Left lung (tissue), 10 donors: ENCODE results near the gene RSU1. TPM values are rescaled to one million over a fixed set of nuclear protein-coding genes. Genes with fewer than 3 reads are reported as not detected.

Experiments
- ATAC-seq: fragments of 200-7000 bp; cut with Tn5 transposase; one replicate; pipeline ENCODE4 v1.9.1; 2020; ENCODE audit warnings: moderate library complexity
- DNase-seq, 4 donors: peaks; one replicate each; pipeline ENCODE4 v3.0.0-alpha.2; 2013 to 2020
- H3K27ac ChIP-seq, 2 donors: fragments of 200-600 bp; sonication (generic) in 1 of 2; one replicate each; pipeline versions ENCODE4 v1.5.0 to v1.8.0; 2020 to 2021
- H3K27me3 ChIP-seq, 2 donors: fragments of 200-600 bp; sonication (generic) in 1 of 2; one replicate each; pipeline versions ENCODE4 v1.5.0 to v1.8.0; 2020 to 2021
- H3K36me3 ChIP-seq, 2 donors: fragments of 200-600 bp; sonication (generic) in 1 of 2; one replicate each; pipeline versions ENCODE4 v1.5.0 to v1.8.0; 2020 to 2021
- H3K4me1 ChIP-seq, 2 donors: fragments of 200-600 bp; one replicate each; pipeline ENCODE4 v1.8.0; 2021
- H3K4me3 ChIP-seq, 2 donors: fragments of 200-600 bp; sonication (generic) in 1 of 2; one replicate each; pipeline versions ENCODE4 v1.5.0 to v1.8.0; 2020 to 2021; ENCODE audit warnings: mild to moderate bottlenecking in 1 of 2
- H3K9me3 ChIP-seq, 2 donors: fragments of 200-600 bp; sonication (generic) in 1 of 2; one replicate each; pipeline versions ENCODE4 v1.5.0 to v1.8.0; 2020 to 2021
- intact Hi-C, 2 donors: fragments of 100-400 bp; cut with DNase I; formaldehyde crosslinking; loops; one replicate each; pipeline versions ENCODE4 v1.11.2 to v1.14.2; 2022
- polyA plus RNA-seq, 6 donors: library from polyadenylated mRNA; unstranded; fragments of 120-200 nt; gene quantifications; one replicate each; pipeline ENCODE4 v1.2.1, GENCODE V29; 2013; ENCODE audit not compliant: insufficient read length in 6 of 6
- total RNA-seq, 2 donors: library from RNA; stranded (reverse); fragmentation: NEBNext Ultra II Directional; extraction: Animal tissue kit (Norgen Biotek cat#: 25700); gene quantifications; one replicate each; pipeline ENCODE4 v1.2.1, GENCODE V29; 2021
- TF ChIP-seq, protein P1 (sequence below), 2 donors: fragments of 200-600 bp; sonication (generic) in 1 of 2; IDR thresholded peaks; one replicate each; pipeline versions ENCODE4 v1.5.0 to v1.8.0; 2021; ENCODE audit warnings: antibody characterized with exemption in 2 of 2
- donor health status: DM: no; HTN: yes; CAD: no.
- donor health status: DM: no; HTN: no; CAD: no.

The RSU1 gene
- total and polyA plus RNA-seq, 8 donors, result 68.1 to 114 (median 85.3) TPM

DNA sequence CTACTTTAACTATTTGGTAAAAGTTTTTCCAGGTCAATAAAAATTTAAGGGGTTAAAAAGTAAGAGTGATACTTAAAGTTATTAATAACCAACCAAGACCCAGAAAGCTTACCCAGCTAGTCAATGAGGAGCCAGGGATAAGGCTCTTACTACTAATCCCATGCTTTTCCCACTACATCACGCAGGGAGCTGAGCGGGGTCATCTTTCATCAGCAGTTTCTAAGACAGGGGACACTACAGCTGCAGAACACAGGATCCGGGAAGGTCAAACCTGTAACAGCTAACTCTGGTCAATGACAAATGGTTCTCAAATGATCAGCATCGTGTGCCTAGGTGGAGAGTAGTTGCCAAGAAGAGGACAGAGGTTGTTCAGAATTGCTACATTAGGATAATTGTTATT, 65.1 kb downstream of the RSU1 start:
- DNase-seq (no peak), ATAC-seq (no peak)
- intact Hi-C loops, result no loop called here
- Histone ChIP-seq H3K27me3 (no peaks in the 10 kb centered on the region), H3K4me1 (no peaks in the 10 kb centered on the region), H3K4me3 (no peak overlapping the region), H3K9me3 (no peaks in the 10 kb centered on the region), H3K36me3 (peaks cover 0 to 64% of the 10 kb centered on the region in 2 donors), H3K27ac (no peak overlapping the region)
- TF ChIP-seq, protein P1, sequence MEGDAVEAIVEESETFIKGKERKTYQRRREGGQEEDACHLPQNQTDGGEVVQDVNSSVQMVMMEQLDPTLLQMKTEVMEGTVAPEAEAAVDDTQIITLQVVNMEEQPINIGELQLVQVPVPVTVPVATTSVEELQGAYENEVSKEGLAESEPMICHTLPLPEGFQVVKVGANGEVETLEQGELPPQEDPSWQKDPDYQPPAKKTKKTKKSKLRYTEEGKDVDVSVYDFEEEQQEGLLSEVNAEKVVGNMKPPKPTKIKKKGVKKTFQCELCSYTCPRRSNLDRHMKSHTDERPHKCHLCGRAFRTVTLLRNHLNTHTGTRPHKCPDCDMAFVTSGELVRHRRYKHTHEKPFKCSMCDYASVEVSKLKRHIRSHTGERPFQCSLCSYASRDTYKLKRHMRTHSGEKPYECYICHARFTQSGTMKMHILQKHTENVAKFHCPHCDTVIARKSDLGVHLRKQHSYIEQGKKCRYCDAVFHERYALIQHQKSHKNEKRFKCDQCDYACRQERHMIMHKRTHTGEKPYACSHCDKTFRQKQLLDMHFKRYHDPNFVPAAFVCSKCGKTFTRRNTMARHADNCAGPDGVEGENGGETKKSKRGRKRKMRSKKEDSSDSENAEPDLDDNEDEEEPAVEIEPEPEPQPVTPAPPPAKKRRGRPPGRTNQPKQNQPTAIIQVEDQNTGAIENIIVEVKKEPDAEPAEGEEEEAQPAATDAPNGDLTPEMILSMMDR (IDR thresholded peaks at IDR 0.05), result no peak

DNA sequence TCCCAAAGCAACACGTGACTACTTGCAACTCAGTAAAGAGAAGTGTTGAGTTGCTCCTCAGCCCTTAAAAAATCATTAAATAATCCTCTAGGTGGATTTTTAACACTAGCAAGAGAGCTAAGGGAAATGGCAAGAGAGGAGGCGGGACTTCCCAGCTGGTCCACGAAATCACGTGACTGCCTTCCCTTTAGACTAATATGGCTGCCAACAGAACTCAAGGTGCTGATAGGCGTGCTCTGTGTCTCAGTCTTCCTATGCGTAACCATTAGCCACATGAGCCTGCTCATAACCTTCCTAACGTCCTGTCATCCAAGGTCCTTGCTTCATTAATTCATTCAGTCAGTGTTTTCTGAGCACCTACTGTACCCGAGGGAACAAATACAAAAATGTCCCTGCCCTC, 66.0 kb downstream of the RSU1 start:
- TF ChIP-seq, protein P1 (IDR thresholded peaks at IDR 0.05), result no peak
- H3K36me3 ChIP-seq, result peaks cover 0 to 64% of the 10 kb centered on the region in 2 donors
- no peaks in the 10 kb centered on the region for H3K4me1 ChIP-seq
- H3K27ac ChIP-seq, result no peak overlapping the region
- no peaks in the 10 kb centered on the region for H3K27me3 ChIP-seq
- ATAC-seq (no peak), DNase-seq (no peak)
- intact Hi-C loops, result no loop called here
- no peaks in the 10 kb centered on the region for H3K9me3 ChIP-seq
- H3K4me3 ChIP-seq, result no peak overlapping the region

DNA sequence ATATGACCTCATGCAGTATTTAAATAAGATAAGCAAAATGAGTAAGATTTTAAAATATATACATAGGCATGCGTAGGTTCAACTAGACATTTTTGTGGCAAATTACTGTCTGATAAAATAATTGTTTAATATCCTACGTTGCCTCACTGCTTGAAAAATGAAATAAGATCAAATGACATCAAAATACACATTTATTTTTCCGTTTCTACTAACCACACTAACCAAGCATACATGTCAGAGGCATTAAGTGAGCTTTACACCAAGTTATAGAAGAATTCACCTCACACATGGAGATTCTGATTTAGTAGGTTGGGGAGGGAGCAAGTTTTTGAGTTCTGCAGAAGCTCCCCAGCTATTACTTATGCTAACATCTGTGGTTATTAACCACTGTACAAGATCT, 66.8 kb downstream of the RSU1 start:
- DNase-seq (no peak), ATAC-seq (no peak)
- TF ChIP-seq, protein P1 (IDR thresholded peaks at IDR 0.05), result no peak
- Histone ChIP-seq H3K9me3 (no peaks in the 10 kb centered on the region), H3K27me3 (no peaks in the 10 kb centered on the region), H3K4me3 (no peak overlapping the region), H3K4me1 (no peaks in the 10 kb centered on the region), H3K27ac (no peak overlapping the region), H3K36me3 (peaks cover 0 to 64% of the 10 kb centered on the region in 2 donors)
- intact Hi-C loops, result no loop called here

DNA sequence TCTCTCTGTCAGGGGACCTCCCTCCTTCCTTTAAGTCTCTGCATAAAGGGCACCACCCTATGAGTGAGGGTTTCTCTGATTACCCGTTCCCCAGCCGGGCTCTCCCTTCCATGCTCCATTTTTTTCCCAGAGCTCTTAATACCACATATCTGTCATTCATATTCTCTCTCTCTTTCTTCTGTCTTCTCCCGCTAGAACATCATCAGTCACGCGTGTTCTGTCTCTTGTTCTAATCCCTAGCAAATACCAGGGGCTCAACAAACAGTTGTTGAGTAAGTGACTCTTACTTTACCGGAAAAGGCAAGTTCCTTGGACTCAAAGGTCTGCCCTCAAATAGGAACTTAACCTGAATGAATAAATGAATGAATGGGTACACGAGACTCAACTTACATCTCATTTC, 68.5 kb downstream of the RSU1 start:
- no peak overlapping the region for H3K27ac ChIP-seq
- no peak for DNase-seq
- peaks cover 0 to 60% of the 10 kb centered on the region in 2 donors for H3K36me3 ChIP-seq
- no peaks in the 10 kb centered on the region for H3K9me3 ChIP-seq
- H3K4me1 ChIP-seq, result no peaks in the 10 kb centered on the region
- H3K27me3 ChIP-seq, result no peaks in the 10 kb centered on the region
- H3K4me3 ChIP-seq, result no peak overlapping the region
- TF ChIP-seq, protein P1 (IDR thresholded peaks at IDR 0.05), result no peak
- intact Hi-C loops, result no loop called here
- ATAC-seq, result no peak

DNA sequence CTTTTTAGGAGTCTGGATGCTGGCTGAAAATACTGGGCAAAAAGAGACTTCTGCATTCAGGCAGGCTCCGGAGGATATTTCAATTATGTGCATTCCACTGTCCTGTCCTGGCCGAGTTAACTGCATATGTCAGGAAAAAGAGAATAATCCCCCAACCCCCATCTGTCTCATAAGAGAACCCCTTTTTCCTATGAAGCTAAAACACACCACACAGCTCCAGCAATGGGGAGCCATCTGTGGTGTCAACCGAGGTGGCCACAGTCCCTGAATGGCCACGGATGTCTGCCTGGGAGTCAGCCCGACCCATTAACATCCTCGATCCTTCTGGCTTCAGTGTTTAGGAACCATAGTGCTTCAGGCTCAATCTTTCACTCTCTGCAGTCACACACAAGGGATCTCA, 70.4 kb downstream of the RSU1 start:
- no peak for DNase-seq
- no peaks in the 10 kb centered on the region for H3K27me3 ChIP-seq
- peaks cover 0 to 42% of the 10 kb centered on the region in 2 donors for H3K36me3 ChIP-seq
- TF ChIP-seq, protein P1 (IDR thresholded peaks at IDR 0.05), result no peak
- H3K4me1 ChIP-seq, result peaks cover 0 to 7% of the 10 kb centered on the region in 2 donors
- no peak overlapping the region for H3K4me3 ChIP-seq
- intact Hi-C loops, result no loop called here
- no peak overlapping the region for H3K27ac ChIP-seq
- no peak for ATAC-seq
- no peaks in the 10 kb centered on the region for H3K9me3 ChIP-seq
